ENCODE data around the gene FRMD5. TPM values are rescaled to one million over a fixed set of nuclear protein-coding genes. Genes with fewer than 3 reads are reported as not detected.
"Not testable (repeated sequence)": the region's sequence is repeated elsewhere in the genome, so short reads cannot be mapped to it uniquely, and the experiment has no call there.

The FRMD5 gene
- total RNA-seq, 1 donor from 2014 or later: 0.49 TPM

GRCh38 chr15:43828061-43828657, 366.9 kb downstream of the FRMD5 start:
- DNase-seq (ENCODE audit: extremely low spot score in 2 of 2): no peak
- Histone ChIP-seq H3K36me3 (no peaks in the 10 kb centered on the region), H3K27me3 (no peaks in the 10 kb centered on the region), H3K4me3 (no peak overlapping the region), H3K9me3 (no peaks in the 10 kb centered on the region), H3K4me1 (peaks cover 30% of the 10 kb centered on the region), H3K27ac (no peak overlapping the region)
- TF ChIP-seq CTCF (IDR thresholded peaks at IDR 0.05): no peak
- TF ChIP-seq POLR2AphosphoS5 (IDR thresholded peaks at IDR 0.05; ENCODE audit: insufficient read depth in 1 of 2, low read depth in 1 of 2): no peak
- no peak for TF ChIP-seq POLR2A (IDR thresholded peaks at IDR 0.05)
- intact Hi-C loops (cut with DNase I): no loop called here

GRCh38 chr15:43826508-43827341, 368.3 kb downstream of the FRMD5 start, which contains the start of gene WDR76:
WDR76 (plus strand) TSS chr15:43827002; CDS start chr15:43827033, 31 bp downstream.
- Histone ChIP-seq H3K27me3 (no peaks in the 10 kb centered on the region), H3K4me1 (peaks cover 44% of the 10 kb centered on the region), H3K4me3 (peak within 1 kb of the TSS; percentile 49 to 53), H3K36me3 (no peaks in the 10 kb centered on the region), H3K9me3 (no peaks in the 10 kb centered on the region), H3K27ac (peak within 1 kb of the TSS; percentile 86)
- DNase-seq (ENCODE audit: extremely low spot score in 2 of 2): no peak
- intact Hi-C loops (cut with DNase I): no loop called here
- TF ChIP-seq CTCF (IDR thresholded peaks at IDR 0.05): no peak
- TF ChIP-seq POLR2A (IDR thresholded peaks at IDR 0.05): no peak
- TF ChIP-seq POLR2AphosphoS5 (IDR thresholded peaks at IDR 0.05; ENCODE audit: insufficient read depth in 1 of 2, low read depth in 1 of 2): peak; percentile 79 to 82

GRCh38 chr15:43826029-43826507, 369.0 kb downstream of the FRMD5 start:
- intact Hi-C loops (cut with DNase I): no loop called here
- TF ChIP-seq POLR2AphosphoS5 (IDR thresholded peaks at IDR 0.05; ENCODE audit: insufficient read depth in 1 of 2, low read depth in 1 of 2): no peak
- no peak for TF ChIP-seq POLR2A (IDR thresholded peaks at IDR 0.05)
- TF ChIP-seq CTCF (IDR thresholded peaks at IDR 0.05): no peak
- Histone ChIP-seq H3K4me1 (peaks cover 48% of the 10 kb centered on the region), H3K9me3 (no peaks in the 10 kb centered on the region), H3K36me3 (no peaks in the 10 kb centered on the region), H3K27me3 (no peaks in the 10 kb centered on the region), H3K4me3 (peak overlapping the region; percentile 49 to 53), H3K27ac (peak overlapping the region; percentile 86)
- DNase-seq (ENCODE audit: extremely low spot score in 2 of 2): no peak

GRCh38 chr15:43825305-43825704, 369.8 kb downstream of the FRMD5 start:
- DNase-seq (ENCODE audit: extremely low spot score in 2 of 2); intact Hi-C loops (cut with DNase I); H3K4me3 ChIP-seq; H3K27me3 ChIP-seq; H3K36me3 ChIP-seq; H3K9me3 ChIP-seq: not testable (repeated sequence)
- Histone ChIP-seq H3K27ac (peak overlapping the region; percentile 88), H3K4me1 (peaks cover 48% of the 10 kb centered on the region)

- peak; percentile 97 for DNase-seq (ENCODE audit: extremely low spot score in 2 of 2)
- intact Hi-C loops (cut with DNase I): no loop called here
- peaks cover 48% of the 10 kb centered on the region for H3K4me1 ChIP-seq
These were observed 370.5 kb downstream of the FRMD5 start, which contains the start of gene MFAP1 for GRCh38 chr15:43824302-43825246. MFAP1 (minus strand) TSS chr15:43824690; CDS start chr15:43824569, 121 bp downstream.

More at GRCh38 chr15:43824302-43825246, 370.5 kb downstream of the FRMD5 start, which contains the start of gene MFAP1:
- Histone ChIP-seq H3K27me3 (no peaks in the 10 kb centered on the region), H3K9me3 (no peaks in the 10 kb centered on the region), H3K27ac (peak within 1 kb of the TSS; percentile 88), H3K4me3 (peak within 1 kb of the TSS; percentile 73 to 88), H3K36me3 (no peaks in the 10 kb centered on the region)
- TF ChIP-seq POLR2A (IDR thresholded peaks at IDR 0.05): peak in 1 of 2 donors; percentile 62
- TF ChIP-seq POLR2AphosphoS5 (IDR thresholded peaks at IDR 0.05; ENCODE audit: insufficient read depth in 1 of 2, low read depth in 1 of 2): peak; percentile 87 to 100
- no peak for TF ChIP-seq CTCF (IDR thresholded peaks at IDR 0.05)
